GM19397 (cell line): ENCODE results near the gene PLA2G6.
"Not testable (repeated sequence)": the region's sequence is repeated elsewhere in the genome, so short reads cannot be mapped to it uniquely, and the experiment has no call there.

Source experiments
- ATAC-seq: cut with Tn5 transposase; IDR thresholded peaks from one replicate; pipeline ENCODE4 v1.9.1; 2021; ENCODE audit warnings: mild to moderate bottlenecking, moderate library complexity; ENCODE audit not compliant: unreplicated experiment

Gene PLA2G6

DNA sequence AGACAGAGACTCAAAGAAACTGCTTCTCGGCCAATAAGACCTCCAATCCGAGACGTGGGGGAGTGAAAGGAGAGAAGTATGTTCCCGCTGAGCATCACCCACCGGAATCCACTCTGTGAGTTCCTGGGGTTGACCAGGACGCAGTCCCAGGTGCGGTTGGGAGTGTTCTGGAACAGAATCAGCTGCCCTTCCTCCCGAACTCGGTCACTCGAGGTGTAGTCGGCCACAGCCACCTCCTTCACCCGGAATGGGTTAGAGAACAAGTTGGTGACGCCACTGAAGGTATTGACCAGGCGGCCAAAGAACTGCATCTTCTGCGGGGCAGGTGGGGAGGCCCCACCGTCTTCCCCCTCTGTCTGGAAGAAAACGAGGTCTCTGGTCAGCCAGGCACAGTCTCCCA, 12.5 kb downstream of the PLA2G6 start:
- ATAC-seq = no peak

DNA sequence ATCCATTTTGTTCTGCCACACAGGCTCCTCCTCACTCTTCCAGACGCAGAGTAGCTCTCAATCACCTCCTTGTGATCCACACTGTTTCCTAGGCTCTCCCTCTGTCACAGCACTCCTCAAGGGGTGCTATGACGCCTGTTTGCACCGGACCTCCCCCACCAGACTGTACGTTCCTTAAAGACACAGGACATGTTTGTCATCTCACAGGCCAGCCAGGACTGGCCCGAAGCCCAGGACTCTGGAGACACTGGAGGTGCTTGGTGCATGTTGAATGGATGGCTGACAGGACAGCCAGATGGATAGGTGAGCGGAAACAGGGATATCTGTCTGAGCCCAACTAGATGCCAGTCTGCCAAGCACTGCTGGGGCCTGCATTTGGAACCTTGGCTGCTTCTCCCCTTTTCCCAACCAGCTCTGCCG, 13.6 kb downstream of the PLA2G6 start:
- ATAC-seq = no peak

DNA sequence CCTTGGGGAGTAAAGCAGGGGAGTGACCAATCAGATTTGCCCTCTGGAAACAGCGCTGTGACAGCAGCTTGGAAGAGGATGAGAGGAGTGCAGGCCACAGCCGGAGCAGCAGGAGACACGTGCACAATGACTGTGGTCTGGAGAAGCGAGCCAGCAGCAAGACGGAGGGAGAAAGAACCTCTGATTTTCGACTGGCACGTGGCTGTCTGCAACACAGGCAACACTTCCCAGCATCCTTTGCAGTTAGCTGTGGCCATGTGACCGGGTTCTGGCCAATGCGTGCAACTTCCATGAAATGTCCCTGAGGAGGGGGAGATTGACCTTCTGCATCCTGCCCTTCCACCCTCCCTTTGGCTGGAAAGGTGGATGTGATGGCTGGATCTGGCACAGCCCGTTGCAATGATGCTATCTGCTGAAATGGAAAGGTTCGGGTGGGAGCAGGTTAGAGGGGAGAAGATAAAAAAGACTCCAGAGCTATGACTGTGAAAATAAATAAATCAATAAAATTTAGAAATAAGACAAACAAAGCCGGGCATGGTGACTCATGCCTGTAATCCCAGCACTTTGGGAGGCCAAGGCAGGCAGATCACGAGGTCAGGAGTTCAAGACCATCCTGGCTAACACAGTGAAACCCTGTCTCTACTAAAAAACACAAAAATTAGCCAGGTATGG, 15.6 kb downstream of the PLA2G6 start:
- no peak for ATAC-seq

DNA sequence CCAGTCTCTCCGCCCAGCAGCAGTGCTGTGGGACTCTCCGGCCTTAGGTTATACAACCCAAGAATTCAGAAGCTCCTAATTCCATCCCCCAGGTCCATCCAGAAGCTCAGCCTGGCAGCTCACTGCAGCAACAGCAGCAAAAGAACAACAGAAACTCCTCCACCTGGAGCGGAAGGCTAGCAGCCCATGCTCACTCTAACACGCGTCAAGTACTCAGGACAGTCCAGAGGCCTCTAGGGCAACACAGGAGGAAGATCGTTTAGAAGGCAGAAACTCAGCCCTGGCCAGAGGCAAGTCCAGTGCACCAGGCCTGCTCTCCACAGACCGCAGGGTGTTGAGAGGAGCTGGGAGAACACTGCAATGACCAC, 17.1 kb downstream of the PLA2G6 start:
- no peak for ATAC-seq

DNA sequence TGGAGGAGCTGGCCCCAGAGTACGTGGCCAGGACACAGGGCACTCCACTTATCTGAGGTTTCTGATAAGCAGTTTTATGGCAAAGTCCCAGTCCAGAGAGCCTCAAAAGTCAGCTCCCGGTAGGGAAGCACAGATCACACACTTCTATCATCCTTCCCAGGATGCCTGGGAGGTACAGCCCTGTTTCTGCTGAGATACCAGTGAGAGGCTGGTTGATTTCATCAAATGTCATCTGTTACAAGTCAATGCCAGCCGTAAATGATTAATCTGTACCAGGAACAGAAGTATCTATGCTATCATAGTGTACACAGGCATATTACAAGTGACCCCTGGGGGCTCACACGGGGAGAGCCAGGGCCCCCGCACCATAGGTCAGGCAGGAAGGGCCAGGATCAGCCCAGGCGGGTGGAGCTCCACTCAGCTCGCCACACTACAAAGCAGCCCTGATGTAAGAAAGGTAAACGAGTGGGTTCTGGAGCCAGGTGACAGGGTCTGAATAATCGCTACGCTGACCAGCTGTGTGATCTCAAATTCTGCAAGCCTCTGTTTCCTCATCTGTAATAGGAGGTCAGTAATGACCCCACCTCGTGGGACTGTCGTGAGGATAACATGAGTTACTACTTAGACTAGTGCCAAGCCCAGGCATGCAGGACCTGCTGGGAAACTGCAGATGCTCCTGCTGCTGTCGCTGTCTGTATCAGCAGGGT, 17.6 kb downstream of the PLA2G6 start:
- no peak for ATAC-seq

DNA sequence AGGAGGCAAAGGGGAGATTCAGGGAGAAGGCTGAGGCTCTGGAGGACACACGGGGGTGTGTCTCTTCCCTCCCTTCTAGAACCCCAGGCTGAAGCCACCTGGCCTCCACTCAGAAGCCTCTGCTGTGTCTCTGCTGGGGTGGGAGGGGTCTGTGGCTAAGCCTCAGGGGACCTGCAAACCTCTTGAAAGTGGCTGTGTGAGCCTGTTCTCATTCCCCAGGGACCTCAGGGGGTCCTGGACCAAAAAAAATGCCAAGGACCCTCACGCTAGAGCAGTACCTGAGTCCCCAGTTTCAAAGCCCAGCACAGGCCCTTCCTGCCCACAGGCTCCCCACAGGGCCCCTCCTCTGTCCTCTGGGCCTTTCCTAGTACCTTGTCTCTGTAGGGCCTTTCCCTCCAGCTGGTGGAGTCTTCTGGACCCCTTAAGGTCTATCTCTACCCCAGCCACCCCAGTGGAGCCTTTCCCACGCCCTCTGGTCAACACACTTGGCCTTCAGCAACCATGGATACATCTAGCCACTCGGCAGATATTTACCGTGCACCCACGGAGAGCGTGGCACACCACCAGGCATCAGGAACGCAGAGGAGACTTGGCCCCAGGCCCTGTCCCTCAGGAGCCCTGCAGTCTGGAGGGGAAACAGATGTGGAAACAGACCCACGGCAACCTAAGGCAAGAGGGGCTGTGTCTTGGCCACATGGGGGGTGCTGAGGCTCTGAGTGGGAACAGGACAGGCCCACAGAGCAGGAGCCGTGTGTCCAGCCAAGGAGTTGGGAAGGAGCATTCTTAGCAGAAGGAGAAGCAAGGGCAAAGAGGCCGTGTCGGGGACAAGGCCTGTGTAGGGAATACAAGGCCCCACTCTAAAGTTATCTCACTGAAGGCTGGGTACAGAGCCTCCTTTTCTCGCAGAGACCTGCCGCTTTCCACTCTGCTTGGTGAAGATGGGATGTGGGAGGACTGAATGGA, 18.5 kb downstream of the PLA2G6 start:
- ATAC-seq = no peak

DNA sequence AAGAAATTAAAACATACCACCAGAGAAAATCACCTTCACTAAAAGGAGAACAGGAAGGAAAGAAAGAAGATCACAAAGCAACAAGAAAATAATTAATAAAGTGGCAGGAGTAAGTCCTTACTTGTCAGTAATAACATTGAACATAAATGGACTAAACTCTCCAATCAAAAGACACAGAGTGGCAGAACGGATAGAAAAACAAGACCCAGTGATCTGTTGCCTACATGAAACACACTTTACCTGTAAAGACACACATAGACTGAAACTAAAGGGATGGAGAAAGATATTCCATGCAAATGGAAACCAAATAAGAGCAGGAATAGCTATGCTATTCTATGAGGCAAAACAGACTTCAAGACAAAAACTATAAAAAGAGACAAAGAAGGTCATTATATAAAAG, 25.9 kb downstream of the PLA2G6 start:
- no peak for ATAC-seq

DNA sequence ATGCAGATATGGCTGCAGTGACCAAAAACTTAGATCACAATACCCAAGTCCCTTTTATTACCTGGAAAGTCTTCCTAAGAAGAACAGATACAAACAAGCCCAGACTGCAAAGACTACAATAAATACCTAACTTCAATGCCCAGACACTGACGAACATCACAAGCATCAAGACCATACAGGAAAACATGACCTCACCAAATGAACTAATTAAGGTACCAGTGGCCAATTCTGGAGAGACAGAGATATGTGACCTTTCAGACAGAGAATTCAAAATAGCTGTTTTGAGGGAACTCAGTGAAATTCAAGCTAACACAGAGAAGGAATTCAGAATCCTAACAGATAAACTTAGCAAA, 27.1 kb downstream of the PLA2G6 start:
- ATAC-seq = not testable (repeated sequence)

DNA sequence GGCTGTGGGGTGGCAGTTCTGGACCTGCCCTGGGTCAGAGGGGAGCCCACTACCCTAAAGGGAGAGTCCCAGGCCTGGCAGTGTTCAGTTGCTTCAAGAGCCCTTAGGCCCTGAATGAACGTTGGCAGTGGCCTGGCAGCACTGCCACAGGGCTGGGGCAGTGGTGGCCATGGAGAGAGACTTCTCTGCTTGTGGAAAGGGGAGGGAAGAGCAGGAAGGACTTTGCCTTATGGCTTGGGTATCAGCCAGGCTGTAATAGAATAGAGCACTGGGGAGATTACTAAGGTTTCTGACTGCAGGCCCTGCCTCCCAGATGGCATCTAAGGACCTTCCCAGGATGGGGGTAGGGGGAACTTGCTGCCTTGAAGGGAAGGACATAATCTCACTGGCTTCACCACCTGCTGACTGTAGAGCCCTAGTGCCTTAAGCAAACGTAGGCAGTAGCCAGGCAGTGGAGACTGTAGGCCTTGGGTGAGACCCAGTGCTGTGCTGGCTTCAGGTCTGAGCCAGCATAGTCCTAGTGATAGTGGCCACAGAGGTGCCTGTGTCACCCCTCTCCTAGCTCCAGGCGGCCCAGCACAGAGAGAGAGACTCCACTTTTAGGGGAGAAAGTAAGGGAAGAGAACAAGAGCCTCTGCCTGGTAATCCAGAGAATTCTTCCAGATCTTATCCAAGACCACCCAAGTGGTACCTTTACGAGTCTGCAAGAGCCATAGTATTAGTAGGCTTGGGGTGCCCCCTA, 27.6 kb downstream of the PLA2G6 start:
- ATAC-seq = no peak

DNA sequence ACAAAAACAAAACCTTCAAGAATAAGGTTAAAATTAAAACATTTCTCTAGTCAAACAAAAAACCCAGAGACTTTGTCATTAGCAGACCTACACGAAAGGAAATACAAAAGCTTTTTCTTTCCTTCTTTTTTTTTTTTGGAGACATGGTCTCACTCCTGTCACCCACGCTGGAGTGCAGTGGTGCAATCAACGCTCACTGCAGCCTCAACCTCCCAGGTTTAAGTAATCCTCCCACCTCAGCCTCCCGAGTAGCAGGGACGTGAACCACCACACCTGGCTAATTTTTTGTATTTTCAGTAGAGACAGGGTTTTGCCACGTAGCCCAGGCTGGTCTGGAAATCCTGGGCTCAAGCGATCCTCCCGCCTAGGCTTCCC, 30.5 kb downstream of the PLA2G6 start:
- no peak for ATAC-seq

DNA sequence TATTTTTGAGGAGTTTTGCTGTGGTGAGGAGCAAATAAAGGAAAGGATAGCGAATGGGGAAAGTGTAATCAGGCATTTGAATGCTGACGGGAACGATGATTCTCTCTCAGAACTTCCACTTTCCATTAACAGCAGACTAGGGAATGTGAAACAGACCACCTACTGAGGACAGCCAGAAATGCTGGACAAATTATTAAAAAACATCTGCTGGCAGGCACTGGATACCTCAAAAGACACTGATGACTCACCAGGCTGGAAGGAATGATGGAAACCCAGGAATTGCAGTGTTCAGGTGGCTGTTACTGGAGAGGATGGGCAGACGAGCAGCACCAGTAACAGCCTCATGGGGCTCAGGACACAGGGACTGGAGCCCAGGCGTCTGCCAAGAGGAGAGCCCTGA, 33.4 kb downstream of the PLA2G6 start:
- no peak for ATAC-seq

DNA sequence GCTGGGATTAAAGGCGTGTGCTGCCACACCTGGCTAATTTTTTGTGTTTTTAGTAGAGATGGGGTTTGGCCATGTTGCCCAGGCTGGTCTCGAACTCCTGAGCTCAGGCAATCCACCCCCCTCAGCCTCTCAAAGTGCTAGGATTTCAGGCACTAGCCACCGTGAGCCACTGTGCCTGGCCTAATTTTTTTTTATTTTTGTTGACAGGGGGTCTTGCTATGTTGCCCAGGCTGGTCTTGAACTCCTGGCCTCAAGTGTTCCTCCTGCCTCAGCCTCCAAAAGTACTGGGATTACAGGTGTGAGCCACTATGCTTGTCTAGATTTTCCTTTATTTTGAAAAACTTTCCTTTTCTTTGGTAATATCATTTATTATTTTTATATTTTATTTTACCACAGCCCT, 35.5 kb downstream of the PLA2G6 start:
- not testable (repeated sequence) for ATAC-seq

DNA sequence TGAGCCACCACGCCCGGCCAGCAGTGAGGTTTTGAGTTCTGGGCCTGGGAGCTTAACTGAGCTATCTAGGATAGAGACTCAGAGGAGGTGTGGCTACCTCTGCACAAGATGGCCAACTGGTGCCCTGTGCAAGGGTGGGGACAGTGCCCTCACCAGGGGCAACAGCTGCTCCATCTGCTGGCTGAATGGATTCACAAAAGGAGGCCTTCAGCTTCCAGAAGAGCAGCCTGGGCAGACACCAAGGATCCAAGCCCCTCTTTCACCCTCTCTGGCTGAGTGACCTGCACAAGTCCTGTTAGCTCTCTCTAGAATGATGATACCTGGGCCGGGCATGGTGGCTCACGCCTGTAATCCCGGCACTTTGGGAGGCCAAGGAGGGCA, 37.6 kb downstream of the PLA2G6 start:
- no peak for ATAC-seq

DNA sequence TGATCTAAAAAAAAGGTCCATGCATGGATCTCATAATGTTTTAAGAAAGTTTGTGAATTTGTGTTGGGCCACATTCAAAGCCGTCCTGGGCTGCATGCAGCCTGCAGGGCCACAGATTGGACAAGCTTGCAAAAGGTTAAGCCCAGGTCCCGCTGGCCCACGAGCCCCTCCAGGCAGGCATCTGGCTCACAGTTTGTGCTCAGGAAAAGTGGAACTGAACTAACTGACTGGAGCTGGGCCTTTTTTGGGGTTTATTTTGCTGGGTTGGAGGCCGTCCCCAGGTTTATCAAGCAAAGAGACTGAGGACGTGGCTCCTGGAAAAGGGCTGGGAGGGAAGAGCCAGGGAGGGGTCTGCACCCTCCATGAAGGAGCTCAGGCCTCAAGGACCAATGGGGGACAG, 39.0 kb downstream of the PLA2G6 start:
- no peak for ATAC-seq

DNA sequence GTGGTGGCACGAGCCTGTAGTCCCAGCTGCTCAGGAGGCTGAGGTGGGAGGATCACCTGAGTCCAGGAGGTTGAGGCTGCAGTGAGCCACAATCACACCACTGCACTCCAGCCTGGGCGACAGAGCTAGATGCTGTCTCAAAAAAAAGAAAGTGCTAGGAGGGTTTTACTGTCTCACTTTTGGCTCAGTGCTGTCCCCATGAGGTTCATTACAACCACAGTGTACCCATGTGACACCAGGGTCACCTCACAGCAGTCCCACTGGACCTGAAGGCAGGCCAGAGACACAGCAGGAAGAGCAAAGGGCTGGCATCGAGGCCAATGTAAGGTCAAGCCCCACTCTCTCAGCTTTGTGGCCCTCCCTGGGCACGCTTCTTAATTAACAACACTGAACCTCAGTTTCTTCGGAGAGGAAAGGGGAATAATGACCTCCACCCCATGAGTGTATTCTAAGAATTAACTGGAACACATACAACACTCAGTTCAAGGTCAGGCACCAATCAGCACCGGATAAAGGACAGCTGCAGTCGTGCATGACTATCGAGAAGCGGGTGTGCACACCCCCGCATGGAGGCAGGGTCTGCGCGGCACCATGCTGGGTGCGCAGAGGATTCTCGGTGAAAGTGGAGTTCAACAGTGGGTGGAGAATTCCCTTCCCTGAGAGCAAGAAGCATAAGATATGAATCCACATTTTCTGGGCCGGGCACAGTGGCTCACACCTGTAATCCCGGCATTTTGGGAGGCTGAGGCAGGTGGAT, 40.2 kb downstream of the PLA2G6 start:
- ATAC-seq = no peak

DNA sequence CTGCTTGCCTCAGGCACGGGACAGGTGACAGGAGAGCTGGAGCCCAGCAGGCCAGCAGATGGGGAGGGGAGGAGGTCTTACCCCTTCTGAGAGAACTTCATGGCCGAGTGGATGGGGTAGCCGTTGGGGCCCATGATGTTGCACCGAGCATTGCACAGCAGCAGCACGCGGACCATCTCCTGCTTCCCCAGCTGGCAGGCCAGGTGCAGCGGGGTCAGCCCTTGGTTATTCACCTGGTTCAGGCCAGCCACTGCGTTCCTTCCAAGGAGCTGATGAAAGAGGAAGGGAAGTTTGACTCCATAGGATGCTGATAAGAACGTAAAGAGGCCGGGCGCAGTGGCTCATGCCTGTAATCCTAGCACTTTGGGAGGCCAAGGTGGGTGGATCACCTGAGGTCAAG, 41.7 kb downstream of the PLA2G6 start:
- no peak for ATAC-seq

DNA sequence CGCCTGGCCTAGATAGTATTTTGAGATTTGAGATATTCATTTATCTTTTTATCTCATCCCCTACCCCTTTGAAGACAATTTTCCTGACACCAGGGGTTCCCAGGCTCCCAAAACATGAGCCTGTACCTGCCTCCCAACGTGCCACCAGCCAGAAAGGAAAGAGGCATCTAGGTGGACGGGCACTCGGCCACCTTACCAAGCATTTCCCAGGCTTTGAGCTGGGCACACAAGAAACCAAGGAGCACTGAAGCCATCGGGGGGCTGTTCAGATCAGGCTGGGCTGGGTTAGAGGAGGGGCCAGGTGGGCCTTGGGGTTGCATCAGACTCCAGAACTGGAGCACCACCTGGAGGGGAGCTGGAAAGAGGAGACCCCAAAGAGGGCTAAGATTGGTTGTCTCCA, 42.7 kb downstream of the PLA2G6 start:
- no peak for ATAC-seq

DNA sequence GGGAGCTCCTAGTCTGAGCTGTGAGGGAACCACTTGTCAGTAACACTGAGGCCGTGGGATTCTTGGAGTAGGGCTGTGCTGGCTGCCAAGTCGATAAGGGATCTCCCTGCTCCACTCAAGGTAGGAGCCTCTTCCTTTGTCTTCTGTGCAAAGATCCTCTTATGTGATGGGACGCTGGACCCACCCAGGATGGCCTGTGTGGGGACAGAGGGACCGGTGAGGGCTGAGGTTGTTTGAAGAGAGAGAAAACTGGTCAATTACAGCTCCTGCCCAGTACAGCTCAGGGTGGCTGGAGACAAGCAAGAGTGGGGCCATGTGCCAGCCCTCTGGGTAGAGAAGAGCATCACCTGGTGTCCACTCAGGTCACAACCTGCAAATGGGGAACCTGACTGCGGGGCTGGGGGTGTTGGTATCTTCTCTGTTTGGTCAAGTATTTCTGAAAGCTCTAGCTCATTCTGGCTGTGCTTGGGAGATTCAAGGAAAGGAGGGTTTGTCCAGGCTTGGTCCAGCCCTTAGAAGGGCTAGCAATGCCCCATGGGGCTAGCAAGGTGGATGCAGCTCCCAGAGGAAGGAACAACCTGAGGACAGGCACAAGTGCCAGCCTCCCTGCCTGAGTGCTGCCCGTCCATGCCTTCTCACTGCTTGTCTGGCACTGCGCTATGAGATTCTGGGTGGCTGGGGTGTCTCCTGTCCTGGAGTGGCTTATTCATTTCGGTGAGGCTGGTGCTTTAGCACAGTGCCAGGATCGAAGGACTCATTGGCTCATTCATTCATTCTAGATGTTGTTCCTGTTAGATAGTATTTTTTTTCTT, 43.5 kb downstream of the PLA2G6 start:
- no peak for ATAC-seq

DNA sequence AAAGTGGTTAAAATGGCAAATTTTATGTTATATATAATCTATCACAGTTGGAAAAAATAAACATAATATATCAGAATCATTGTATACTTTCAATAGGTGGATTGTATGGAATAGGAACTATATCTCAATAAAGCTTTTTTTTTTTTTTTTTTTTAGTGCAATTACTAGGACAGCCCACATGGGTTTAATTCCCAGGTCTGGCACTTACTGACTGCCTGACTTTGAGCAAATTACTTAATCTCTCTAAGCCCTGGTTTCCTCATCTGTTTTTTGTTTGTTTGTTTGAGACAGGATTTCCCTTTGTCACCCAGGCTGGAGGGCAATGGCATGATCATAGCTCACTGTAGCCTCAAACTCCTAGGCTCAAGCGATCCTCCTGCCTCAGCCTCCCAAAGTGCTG, 45.0 kb downstream of the PLA2G6 start:
- ATAC-seq = no peak
